ENCODE data around the gene TMEM95. TPM values are rescaled to one million over a fixed set of nuclear protein-coding genes. Genes with fewer than 3 reads are reported as not detected.

The TMEM95 gene
- not detected for total RNA-seq (2021; fragmentation: NEBNext Ultra II Directional; extraction: Animal tissue kit (Norgen Biotek cat#: 25700))
- long read RNA-seq: 0 reads

- no peak for TF ChIP-seq CTCF (IDR thresholded peaks at IDR 0.05)
- Mint-ChIP-seq H3K27ac (peak within 1 kb of the TSS; percentile 79), H3K36me3 (ENCODE audit: low read depth) (no peaks in the 10 kb centered on the region), H3K4me1 (ENCODE audit: low read depth) (peaks cover 35% of the 10 kb centered on the region), H3K9me3 (no peaks in the 10 kb centered on the region), H3K4me3 (peak within 1 kb of the TSS; percentile 73), H3K27me3 (ENCODE audit: insufficient read depth) (0 out of 2 replicates have a peak, but pooled peaks cover 2% of the 10 kb centered on the region)
- DNase-seq: no peak
Measured at GRCh38 chr17:7355053-7355452, at the start of gene TMEM95. TSS of gene TMEM95 (plus strand) at chr17:7355156. CDS start at chr17:7355205, 49 bp downstream.

- H3K36me3 Mint-ChIP-seq (ENCODE audit: low read depth): peaks cover 33% of the 10 kb centered on the region
- peaks cover 36% of the 10 kb centered on the region for H3K4me1 Mint-ChIP-seq (ENCODE audit: low read depth)
- DNase-seq: peak; percentile 100
- peak within 1 kb of the TSS; percentile 94 for H3K4me3 Mint-ChIP-seq
- peak within 1 kb of the TSS; percentile 99 for H3K27ac Mint-ChIP-seq
- no peak for TF ChIP-seq CTCF (IDR thresholded peaks at IDR 0.05)
- H3K9me3 Mint-ChIP-seq: no peaks in the 10 kb centered on the region
- H3K27me3 Mint-ChIP-seq (ENCODE audit: insufficient read depth): peaks cover 10% of the 10 kb centered on the region
Measured at GRCh38 chr17:7306911-7307685, 47.9 kb upstream of the TMEM95 start, which contains the start of gene EIF5A. TSS of gene EIF5A (plus strand) at chr17:7307628. CDS start at chr17:7309636, 2,008 bp downstream.

- Mint-ChIP-seq H3K27me3 (ENCODE audit: insufficient read depth) (peaks cover 12% of the 10 kb centered on the region), H3K27ac (peak overlapping the region; percentile 99), H3K36me3 (ENCODE audit: low read depth) (peaks cover 41% of the 10 kb centered on the region), H3K4me1 (ENCODE audit: low read depth) (peaks cover 43% of the 10 kb centered on the region), H3K4me3 (peak overlapping the region; percentile 94), H3K9me3 (no peaks in the 10 kb centered on the region)
- TF ChIP-seq CTCF (IDR thresholded peaks at IDR 0.05): peak; percentile 36
- DNase-seq: no peak
Measured at GRCh38 chr17:7307686-7308624, 47.0 kb upstream of the TMEM95 start.

- H3K36me3 Mint-ChIP-seq (ENCODE audit: low read depth): peaks cover 50% of the 10 kb centered on the region
- H3K27me3 Mint-ChIP-seq (ENCODE audit: insufficient read depth): peaks cover 16% of the 10 kb centered on the region
- H3K4me3 Mint-ChIP-seq: peak overlapping the region; percentile 94
- TF ChIP-seq CTCF (IDR thresholded peaks at IDR 0.05): no peak
- H3K4me1 Mint-ChIP-seq (ENCODE audit: low read depth): peaks cover 52% of the 10 kb centered on the region
- H3K9me3 Mint-ChIP-seq: no peaks in the 10 kb centered on the region
- DNase-seq: peak; percentile 80
- peak overlapping the region; percentile 94 for H3K27ac Mint-ChIP-seq
Measured at GRCh38 chr17:7308625-7309433, 46.1 kb upstream of the TMEM95 start.

- Mint-ChIP-seq H3K27me3 (ENCODE audit: insufficient read depth) (peaks cover 19% of the 10 kb centered on the region), H3K9me3 (no peaks in the 10 kb centered on the region), H3K27ac (peak overlapping the region; percentile 94), H3K4me1 (ENCODE audit: low read depth) (peaks cover 60% of the 10 kb centered on the region), H3K4me3 (peak overlapping the region; percentile 94), H3K36me3 (ENCODE audit: low read depth) (peaks cover 56% of the 10 kb centered on the region)
- no peak for DNase-seq
- TF ChIP-seq CTCF (IDR thresholded peaks at IDR 0.05): no peak
Measured at GRCh38 chr17:7309628-7310027, 45.3 kb upstream of the TMEM95 start.
